Measurements from ENCODE around the gene VIPAS39. TPM values are rescaled to one million over a fixed set of nuclear protein-coding genes. Genes with fewer than 3 reads are reported as not detected.

Gene VIPAS39
- total and polyA plus RNA-seq, 9 of the 15 experiments (the other 6 are each of a cell fraction or from before 2014, with no cell fraction given), result 5.7 to 25.6 (median 9.9) TPM

DNA sequence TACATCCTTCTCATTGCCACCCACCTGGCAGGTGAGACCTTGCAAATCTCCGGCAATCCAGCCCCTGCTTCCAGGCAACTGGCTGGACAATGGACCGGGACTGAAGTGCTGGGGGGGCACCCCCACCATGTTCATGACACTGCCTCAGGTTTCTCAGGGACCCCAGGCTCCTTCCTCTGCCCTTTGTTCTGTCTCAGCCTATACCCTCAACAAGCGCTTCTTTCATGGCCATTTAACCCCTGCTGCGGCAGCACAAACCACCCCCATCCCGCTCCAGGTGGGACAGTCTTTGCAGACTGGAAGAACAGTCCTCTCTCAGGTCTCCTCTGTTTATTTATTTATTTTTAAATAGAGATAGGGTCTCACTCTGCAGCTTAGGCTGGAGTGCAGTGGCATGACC, 33.7 kb upstream of the VIPAS39 start (continued):
- TF ChIP-seq, protein P1, sequence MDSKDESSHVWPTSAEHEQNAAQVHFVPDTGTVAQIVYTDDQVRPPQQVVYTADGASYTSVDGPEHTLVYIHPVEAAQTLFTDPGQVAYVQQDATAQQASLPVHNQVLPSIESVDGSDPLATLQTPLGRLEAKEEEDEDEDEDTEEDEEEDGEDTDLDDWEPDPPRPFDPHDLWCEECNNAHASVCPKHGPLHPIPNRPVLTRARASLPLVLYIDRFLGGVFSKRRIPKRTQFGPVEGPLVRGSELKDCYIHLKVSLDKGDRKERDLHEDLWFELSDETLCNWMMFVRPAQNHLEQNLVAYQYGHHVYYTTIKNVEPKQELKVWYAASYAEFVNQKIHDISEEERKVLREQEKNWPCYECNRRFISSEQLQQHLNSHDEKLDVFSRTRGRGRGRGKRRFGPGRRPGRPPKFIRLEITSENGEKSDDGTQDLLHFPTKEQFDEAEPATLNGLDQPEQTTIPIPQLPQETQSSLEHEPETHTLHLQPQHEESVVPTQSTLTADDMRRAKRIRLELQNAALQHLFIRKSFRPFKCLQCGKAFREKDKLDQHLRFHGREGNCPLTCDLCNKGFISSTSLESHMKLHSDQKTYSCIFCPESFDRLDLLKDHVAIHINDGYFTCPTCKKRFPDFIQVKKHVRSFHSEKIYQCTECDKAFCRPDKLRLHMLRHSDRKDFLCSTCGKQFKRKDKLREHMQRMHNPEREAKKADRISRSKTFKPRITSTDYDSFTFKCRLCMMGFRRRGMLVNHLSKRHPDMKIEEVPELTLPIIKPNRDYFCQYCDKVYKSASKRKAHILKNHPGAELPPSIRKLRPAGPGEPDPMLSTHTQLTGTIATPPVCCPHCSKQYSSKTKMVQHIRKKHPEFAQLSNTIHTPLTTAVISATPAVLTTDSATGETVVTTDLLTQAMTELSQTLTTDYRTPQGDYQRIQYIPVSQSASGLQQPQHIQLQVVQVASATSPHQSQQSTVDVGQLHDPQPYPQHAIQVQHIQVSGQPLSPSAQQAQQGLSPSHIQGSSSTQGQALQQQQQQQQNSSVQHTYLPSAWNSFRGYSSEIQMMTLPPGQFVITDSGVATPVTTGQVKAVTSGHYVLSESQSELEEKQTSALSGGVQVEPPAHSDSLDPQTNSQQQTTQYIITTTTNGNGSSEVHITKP (IDR thresholded peaks at IDR 0.05; ENCODE audit: partially characterized antibody), result no peak
- TF ChIP-seq HMGN3 (IDR thresholded peaks at IDR 0.05; ENCODE audit: borderline replicate concordance, extremely low read depth, insufficient read length, low read depth, low read length) (no peak), ELF2 (CRISPR knock-in tag; IDR thresholded peaks at IDR 0.05) (no peak), ASH1L (IDR thresholded peaks at IDR 0.05; ENCODE audit: borderline replicate concordance, low read depth, partially characterized antibody) (no peak), ZNF354B (CRISPR knock-in tag; IDR thresholded peaks at IDR 0.05) (no peak), RBM17 (IDR thresholded peaks at IDR 0.05; ENCODE audit: borderline replicate concordance, low read depth, low read length) (no peak), KDM1A (IDR thresholded peaks at IDR 0.05) (no peak)
- TF ChIP-seq, protein P2, sequence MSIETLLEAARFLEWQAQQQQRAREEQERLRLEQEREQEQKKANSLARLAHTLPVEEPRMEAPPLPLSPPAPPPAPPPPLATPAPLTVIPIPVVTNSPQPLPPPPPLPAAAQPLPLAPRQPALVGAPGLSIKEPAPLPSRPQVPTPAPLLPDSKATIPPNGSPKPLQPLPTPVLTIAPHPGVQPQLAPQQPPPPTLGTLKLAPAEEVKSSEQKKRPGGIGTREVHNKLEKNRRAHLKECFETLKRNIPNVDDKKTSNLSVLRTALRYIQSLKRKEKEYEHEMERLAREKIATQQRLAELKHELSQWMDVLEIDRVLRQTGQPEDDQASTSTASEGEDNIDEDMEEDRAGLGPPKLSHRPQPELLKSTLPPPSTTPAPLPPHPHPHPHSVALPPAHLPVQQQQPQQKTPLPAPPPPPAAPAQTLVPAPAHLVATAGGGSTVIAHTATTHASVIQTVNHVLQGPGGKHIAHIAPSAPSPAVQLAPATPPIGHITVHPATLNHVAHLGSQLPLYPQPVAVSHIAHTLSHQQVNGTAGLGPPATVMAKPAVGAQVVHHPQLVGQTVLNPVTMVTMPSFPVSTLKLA (conservative IDR thresholded peaks at IDR 0.05), result no peak
- TF ChIP-seq, protein P3, sequence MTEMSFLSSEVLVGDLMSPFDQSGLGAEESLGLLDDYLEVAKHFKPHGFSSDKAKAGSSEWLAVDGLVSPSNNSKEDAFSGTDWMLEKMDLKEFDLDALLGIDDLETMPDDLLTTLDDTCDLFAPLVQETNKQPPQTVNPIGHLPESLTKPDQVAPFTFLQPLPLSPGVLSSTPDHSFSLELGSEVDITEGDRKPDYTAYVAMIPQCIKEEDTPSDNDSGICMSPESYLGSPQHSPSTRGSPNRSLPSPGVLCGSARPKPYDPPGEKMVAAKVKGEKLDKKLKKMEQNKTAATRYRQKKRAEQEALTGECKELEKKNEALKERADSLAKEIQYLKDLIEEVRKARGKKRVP (CRISPR knock-in tag; IDR thresholded peaks at IDR 0.05), result no peak
